CD4-positive, alpha-beta T cell treated with Interleukin-4 for 1 hour (primary cell): Measurements from ENCODE around the gene GPD1L.
"Not testable (repeated sequence)": the region's sequence is repeated elsewhere in the genome, so short reads cannot be mapped to it uniquely, and the experiment has no call there.

Experiments used
- DNase-seq, 2 donors: peaks; one replicate each; pipeline ENCODE4 v3.0.0-alpha.2; 2020 to 2022

Gene GPD1L

GRCh38 chr3:32106132-32106928, at the start of gene GPD1L:
Gene GPD1L, plus strand, starts transcription at chr3:32106620. Its CDS starts 92 bp downstream, at chr3:32106712.
- DNase-seq = peak; percentile 93

GRCh38 chr3:32058465-32058864, 48.0 kb upstream of the GPD1L start:
- not testable (repeated sequence) for DNase-seq

GRCh38 chr3:32062950-32063582, 43.4 kb upstream of the GPD1L start:
- no peak for DNase-seq

GRCh38 chr3:32066686-32067085, 39.7 kb upstream of the GPD1L start:
- no peak for DNase-seq

GRCh38 chr3:32074194-32074593, 32.2 kb upstream of the GPD1L start:
- DNase-seq = not testable (repeated sequence)

GRCh38 chr3:32076566-32076965, 29.9 kb upstream of the GPD1L start:
- no peak for DNase-seq

GRCh38 chr3:32077260-32078084, 28.9 kb upstream of the GPD1L start:
- DNase-seq = no peak

- DNase-seq = no peak
Observed at GRCh38 chr3:32078085-32078634, 28.3 kb upstream of the GPD1L start.

- no peak for DNase-seq
Observed at GRCh38 chr3:32078864-32079263, 27.6 kb upstream of the GPD1L start.

- no peak for DNase-seq
Observed at GRCh38 chr3:32082721-32083120, 23.7 kb upstream of the GPD1L start.

- DNase-seq = no peak
Observed at GRCh38 chr3:32083702-32084270, 22.6 kb upstream of the GPD1L start.

GRCh38 chr3:32084870-32085269, 21.6 kb upstream of the GPD1L start:
- DNase-seq = no peak

- DNase-seq = no peak
Observed at GRCh38 chr3:32086464-32086863, 20.0 kb upstream of the GPD1L start.

GRCh38 chr3:32089476-32089875, 16.9 kb upstream of the GPD1L start:
- DNase-seq = no peak

- DNase-seq = no peak
Observed at GRCh38 chr3:32093204-32093603, 13.2 kb upstream of the GPD1L start.

GRCh38 chr3:32095431-32095830, 11.0 kb upstream of the GPD1L start:
- DNase-seq = no peak

- no peak for DNase-seq
Observed at GRCh38 chr3:32097768-32098167, 8.7 kb upstream of the GPD1L start.

GRCh38 chr3:32098528-32098927, 7.9 kb upstream of the GPD1L start:
- no peak for DNase-seq

GRCh38 chr3:32100465-32100864, 6.0 kb upstream of the GPD1L start:
- no peak for DNase-seq

- DNase-seq = no peak
Observed at GRCh38 chr3:32102289-32102688, 4.1 kb upstream of the GPD1L start.

- DNase-seq = no peak
Observed at GRCh38 chr3:32104492-32104891, 1.9 kb upstream of the GPD1L start.

- DNase-seq = no peak
Observed at GRCh38 chr3:32105291-32106131, 909 bp upstream of the GPD1L start.
